ENCODE measurements around the gene SBF1. TPM values are rescaled to one million over a fixed set of nuclear protein-coding genes. Genes with fewer than 3 reads are reported as not detected.

SBF1 gene
- total RNA-seq, 2 donors from 2014 or later: 60.2 to 77.5 TPM

DNA sequence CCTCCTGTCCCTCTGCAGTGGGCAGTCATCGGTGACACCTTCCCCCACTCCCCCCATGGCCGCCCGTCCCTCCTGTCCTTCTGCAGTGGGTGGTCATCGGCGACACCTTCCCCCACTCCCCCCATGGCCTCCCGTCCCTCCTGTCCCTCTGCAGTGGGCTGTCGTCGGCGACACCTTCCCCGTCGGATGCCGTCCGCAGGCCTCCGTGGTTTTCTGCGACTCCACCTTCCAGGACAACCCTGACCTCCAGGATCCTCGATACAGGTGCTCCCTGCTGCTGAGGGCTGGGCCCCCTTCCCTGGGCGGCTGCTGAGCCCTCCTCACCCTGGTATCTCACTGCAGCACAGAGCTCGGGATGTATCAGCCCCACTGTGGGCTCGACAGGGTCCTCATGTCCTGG lies 14.1 kb upstream of the SBF1 start:
- peaks cover 27% of the 10 kb centered on the region for H3K4me1 ChIP-seq
- no peak for DNase-seq
- no peak for ATAC-seq
- TF ChIP-seq POLR2A (IDR thresholded peaks at IDR 0.05): no peak
- TF ChIP-seq, protein P1, sequence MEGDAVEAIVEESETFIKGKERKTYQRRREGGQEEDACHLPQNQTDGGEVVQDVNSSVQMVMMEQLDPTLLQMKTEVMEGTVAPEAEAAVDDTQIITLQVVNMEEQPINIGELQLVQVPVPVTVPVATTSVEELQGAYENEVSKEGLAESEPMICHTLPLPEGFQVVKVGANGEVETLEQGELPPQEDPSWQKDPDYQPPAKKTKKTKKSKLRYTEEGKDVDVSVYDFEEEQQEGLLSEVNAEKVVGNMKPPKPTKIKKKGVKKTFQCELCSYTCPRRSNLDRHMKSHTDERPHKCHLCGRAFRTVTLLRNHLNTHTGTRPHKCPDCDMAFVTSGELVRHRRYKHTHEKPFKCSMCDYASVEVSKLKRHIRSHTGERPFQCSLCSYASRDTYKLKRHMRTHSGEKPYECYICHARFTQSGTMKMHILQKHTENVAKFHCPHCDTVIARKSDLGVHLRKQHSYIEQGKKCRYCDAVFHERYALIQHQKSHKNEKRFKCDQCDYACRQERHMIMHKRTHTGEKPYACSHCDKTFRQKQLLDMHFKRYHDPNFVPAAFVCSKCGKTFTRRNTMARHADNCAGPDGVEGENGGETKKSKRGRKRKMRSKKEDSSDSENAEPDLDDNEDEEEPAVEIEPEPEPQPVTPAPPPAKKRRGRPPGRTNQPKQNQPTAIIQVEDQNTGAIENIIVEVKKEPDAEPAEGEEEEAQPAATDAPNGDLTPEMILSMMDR (IDR thresholded peaks at IDR 0.05): no peak
- H3K27ac ChIP-seq: no peak overlapping the region
- intact Hi-C loops (cut with DNase I): no loop called here
- H3K4me3 ChIP-seq: no peak overlapping the region
- H3K27me3 ChIP-seq: no peaks in the 10 kb centered on the region
- H3K36me3 ChIP-seq (replicated peaks in 1 of 2; ENCODE audit: insufficient read depth in 1 of 2, low read depth in 2 of 2): no peaks in the 10 kb centered on the region
- H3K9me3 ChIP-seq: no peaks in the 10 kb centered on the region
- 80 to 85% methylated on average over 14 to 17 of the region's 19 CpGs for WGBS, 2 donors

DNA sequence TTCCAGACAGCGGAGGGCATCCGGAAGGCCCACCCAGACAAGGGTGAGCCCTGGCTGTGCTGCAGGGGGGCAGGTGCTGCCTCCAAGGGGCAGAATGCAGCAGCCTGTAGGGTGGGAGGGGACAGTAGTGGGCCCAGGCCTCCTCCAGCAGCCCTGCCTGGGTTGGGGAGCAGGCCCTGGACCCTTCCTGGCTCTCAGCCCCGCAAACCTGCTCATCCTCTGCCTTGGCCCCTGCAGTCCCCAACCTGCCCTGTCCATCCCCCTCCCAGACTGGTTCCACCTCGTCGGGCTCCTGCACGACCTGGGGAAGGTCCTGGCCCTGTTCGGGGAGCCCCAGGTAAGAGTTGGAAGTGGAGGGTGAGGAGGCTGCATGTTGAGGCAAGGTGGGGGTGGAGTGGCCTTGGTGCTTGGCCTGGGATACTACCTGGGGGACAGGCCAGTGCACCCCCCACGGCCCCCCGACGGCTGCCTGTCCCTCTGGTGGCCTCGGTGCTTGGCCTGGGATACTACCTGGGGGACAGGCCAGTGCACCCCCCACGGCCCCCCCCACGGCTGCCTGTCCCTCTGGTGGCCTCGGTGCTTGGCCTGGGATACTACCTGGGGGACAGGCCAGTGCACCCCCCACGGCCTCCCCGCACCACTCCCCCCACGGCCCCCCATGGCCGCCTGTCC lies 13.3 kb upstream of the SBF1 start:
- no peaks in the 10 kb centered on the region for H3K9me3 ChIP-seq
- H3K27ac ChIP-seq: no peak overlapping the region
- H3K36me3 ChIP-seq (replicated peaks in 1 of 2; ENCODE audit: insufficient read depth in 1 of 2, low read depth in 2 of 2): no peaks in the 10 kb centered on the region
- TF ChIP-seq POLR2A (IDR thresholded peaks at IDR 0.05): no peak
- TF ChIP-seq, protein P1 (IDR thresholded peaks at IDR 0.05): no peak
- H3K4me3 ChIP-seq: no peak overlapping the region
- no peak for DNase-seq
- intact Hi-C loops (cut with DNase I): no loop called here
- peaks cover 34% of the 10 kb centered on the region for H3K4me1 ChIP-seq
- no peak for ATAC-seq
- 78 to 90% methylated on average over 7 to 13 of the region's 18 CpGs for WGBS, 2 donors
- no peaks in the 10 kb centered on the region for H3K27me3 ChIP-seq

- no peak for ATAC-seq
- TF ChIP-seq, protein P1 (IDR thresholded peaks at IDR 0.05): no peak
- TF ChIP-seq POLR2A (IDR thresholded peaks at IDR 0.05): no peak
- peaks cover 41% of the 10 kb centered on the region for H3K4me1 ChIP-seq
- 85 to 91% methylated on average over 12 to 20 of the region's 23 CpGs for WGBS, 2 donors
- no peaks in the 10 kb centered on the region for H3K27me3 ChIP-seq
- no peaks in the 10 kb centered on the region for H3K36me3 ChIP-seq (replicated peaks in 1 of 2; ENCODE audit: insufficient read depth in 1 of 2, low read depth in 2 of 2)
- no peak overlapping the region for H3K27ac ChIP-seq
- H3K4me3 ChIP-seq: no peak overlapping the region
- no peaks in the 10 kb centered on the region for H3K9me3 ChIP-seq
- intact Hi-C loops (cut with DNase I): no loop called here
- DNase-seq: no peak
Observed at GRCh38 chr22:50487290-50488005, 12.6 kb upstream of the SBF1 start.

- no peaks in the 10 kb centered on the region for H3K36me3 ChIP-seq (replicated peaks in 1 of 2; ENCODE audit: insufficient read depth in 1 of 2, low read depth in 2 of 2)
- H3K27ac ChIP-seq: peak within 1 kb of the TSS; percentile 81 to 91 (median 84)
- no peaks in the 10 kb centered on the region for H3K9me3 ChIP-seq
- no peaks in the 10 kb centered on the region for H3K27me3 ChIP-seq
- intact Hi-C loops (cut with DNase I): no loop called here
- no peak for ATAC-seq
- H3K4me1 ChIP-seq: peaks cover 48% of the 10 kb centered on the region
- DNase-seq: no peak
- TF ChIP-seq POLR2A (IDR thresholded peaks at IDR 0.05): no peak
- TF ChIP-seq, protein P1 (IDR thresholded peaks at IDR 0.05): no peak
- H3K4me3 ChIP-seq: no peak within 1 kb of the TSS
- 73 to 76% methylated on average over 7 to 22 of the region's 23 CpGs for WGBS, 2 donors
Observed at GRCh38 chr22:50486561-50487289, 11.9 kb upstream of the SBF1 start, which contains the start of gene MIOX. Gene MIOX (plus strand): TSS chr22:50486859. CDS start chr22:50486898, 39 bp downstream.

Measured in body of pancreas (tissue), 4 donors.